AG08396 (cell line): ENCODE data around the gene PAFAH1B2.
"Not testable (repeated sequence)": the region's sequence is repeated elsewhere in the genome, so short reads cannot be mapped to it uniquely, and the experiment has no call there.

Experiments
- DNase-seq: peaks from one replicate; pipeline ENCODE4 v3.0.0; 2012; ENCODE audit warnings: low spot score, mixed read lengths

Gene PAFAH1B2

DNA sequence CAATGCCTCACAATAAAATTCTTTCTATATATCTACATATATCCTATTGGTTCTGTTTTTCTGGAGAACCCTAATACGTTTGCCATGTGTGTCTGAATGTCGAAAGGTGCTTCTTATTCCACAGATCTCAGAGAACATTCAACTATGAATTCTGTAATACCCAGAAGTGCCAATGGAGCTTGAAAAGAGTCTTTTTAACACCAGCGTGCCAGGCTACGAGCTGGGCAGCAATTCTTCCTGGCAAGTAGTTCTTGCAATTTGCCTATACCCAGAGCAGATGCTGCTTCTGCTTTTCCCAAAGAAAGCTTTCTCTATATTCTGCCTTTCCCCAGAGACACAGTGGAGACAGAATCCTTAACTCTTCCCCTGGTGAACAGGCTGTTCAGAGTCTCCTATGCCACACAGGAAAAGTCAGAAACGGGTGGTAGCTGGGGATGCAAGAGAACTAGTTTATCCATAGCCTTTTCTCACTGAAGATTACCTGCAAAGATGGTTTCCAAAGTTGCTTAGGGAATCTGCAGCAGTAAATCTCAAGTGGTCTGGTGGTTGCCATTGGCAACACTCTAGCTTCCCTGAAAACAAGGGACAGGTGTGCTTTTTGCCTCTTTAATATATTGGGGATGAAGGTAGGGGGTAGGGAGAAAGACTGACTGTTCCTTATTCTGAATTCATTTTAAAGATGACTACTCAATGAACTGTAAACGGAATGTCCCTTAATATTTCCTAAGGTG is 16.8 kb upstream of the PAFAH1B2 start:
- no peak for DNase-seq

- DNase-seq: no peak
These were observed 15.8 kb upstream of the PAFAH1B2 start for GRCh38 chr11:117128289-117128688.

DNA sequence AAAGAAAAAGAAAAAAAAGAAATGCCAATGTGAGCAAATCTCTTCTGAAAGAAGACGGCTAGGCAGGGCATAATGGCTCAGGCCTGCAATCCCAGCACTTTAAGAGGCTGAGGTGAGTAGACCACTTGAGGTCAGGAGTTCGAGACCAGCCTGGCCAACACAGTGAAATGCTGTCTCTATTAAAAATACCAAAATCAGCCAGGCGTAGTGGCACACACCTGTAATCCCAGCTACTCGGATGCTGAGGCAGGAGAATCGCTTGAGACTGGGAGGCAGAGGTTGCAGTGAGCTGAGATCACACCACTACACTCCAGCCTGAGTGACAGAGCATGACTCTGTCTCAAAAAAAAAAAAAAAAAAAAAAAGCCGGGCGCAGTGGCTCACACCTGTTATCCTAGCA is 13.7 kb upstream of the PAFAH1B2 start:
- not testable (repeated sequence) for DNase-seq

GRCh38 chr11:117130879-117131278 is 13.2 kb upstream of the PAFAH1B2 start:
- DNase-seq: no peak

GRCh38 chr11:117134431-117134830 is 9.7 kb upstream of the PAFAH1B2 start:
- DNase-seq: no peak

GRCh38 chr11:117134979-117135378 is 9.1 kb upstream of the PAFAH1B2 start:
- not testable (repeated sequence) for DNase-seq

DNA sequence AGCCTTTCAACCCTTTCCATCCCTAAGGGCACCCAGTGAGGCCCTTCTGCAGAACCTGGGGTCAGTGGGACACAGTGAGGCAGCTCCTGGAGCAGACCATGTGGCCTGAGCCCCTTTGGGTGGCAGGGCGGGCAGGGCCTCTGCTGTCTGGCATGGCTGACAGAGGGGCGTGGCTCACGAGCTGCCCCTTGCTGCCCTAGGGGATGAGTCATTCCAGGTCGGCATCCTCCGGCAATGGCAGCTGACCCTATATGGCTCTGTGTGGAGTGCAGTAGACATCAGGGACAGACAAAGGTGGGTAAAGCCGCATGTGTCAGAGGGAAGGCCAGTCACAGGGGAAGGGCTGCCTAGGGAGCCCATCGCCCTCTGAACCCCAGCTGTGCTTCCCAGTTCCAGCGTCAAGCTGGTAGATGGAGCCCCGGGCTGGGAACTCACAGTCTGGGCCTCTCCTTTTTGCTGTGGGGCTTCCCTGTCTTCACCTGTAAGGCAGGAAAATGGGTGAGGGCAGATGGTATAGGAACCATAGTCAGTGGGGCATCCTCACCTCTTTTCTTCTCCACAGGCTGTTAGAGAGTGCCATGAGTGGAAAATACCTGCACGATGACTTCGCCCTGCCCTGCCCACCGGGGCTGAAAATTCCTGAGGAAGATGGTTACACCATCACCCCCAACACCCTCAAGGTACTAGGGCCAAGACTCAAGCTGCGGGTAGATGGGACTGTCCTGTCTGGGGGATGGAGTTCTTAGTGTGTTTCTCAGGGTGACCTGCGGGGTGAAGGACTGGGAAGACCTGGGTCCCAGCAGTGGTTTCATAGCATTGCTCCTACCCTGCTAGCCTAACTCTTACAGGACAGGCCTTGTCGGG is 6.6 kb upstream of the PAFAH1B2 start:
- not testable (repeated sequence) for DNase-seq

GRCh38 chr11:117143390-117143789 is 697 bp upstream of the PAFAH1B2 start:
- DNase-seq: peak; percentile 63

- peak; percentile 83 for DNase-seq
These were observed 648 bp downstream of the PAFAH1B2 start for GRCh38 chr11:117144477-117145392.

DNA sequence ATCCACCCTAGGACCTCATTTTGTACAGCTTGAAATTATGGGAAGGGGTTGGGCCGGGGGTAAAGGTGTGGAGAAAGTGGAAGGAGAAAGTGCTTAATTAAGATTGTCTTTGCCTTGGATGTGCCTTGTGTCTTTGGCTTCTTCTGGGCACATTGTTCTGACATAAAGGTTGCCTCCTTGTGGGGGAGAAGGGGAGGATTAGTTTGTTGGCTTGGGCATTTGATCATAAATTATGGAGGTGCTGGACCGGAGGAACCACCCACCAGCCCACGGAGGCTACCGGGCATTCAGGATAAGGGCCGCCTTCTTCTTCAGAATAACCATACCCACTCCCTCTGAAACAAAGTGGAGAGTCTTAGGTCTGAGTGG is 1.3 kb downstream of the PAFAH1B2 start:
- DNase-seq: peak; percentile 56

GRCh38 chr11:117146521-117146920 is 2.4 kb downstream of the PAFAH1B2 start:
- DNase-seq: no peak

DNA sequence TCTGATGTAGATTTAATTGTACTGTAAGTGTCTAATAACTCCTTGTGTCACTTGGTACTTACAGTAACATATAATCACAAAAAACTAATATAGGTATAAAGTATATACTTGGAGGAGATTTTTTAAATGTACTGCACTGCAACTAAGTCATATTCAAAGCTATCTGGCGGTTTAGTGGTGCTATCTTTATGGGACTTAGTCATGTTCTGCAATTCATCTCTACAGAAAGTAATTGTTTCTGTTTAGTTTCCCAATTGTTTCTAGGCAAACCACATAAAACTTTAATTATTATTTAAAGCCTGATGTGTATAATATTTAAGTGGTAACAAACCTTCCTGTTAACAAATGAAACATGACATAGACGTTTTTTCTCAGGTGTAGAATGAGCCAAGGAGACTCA is 8.0 kb downstream of the PAFAH1B2 start:
- no peak for DNase-seq

DNA sequence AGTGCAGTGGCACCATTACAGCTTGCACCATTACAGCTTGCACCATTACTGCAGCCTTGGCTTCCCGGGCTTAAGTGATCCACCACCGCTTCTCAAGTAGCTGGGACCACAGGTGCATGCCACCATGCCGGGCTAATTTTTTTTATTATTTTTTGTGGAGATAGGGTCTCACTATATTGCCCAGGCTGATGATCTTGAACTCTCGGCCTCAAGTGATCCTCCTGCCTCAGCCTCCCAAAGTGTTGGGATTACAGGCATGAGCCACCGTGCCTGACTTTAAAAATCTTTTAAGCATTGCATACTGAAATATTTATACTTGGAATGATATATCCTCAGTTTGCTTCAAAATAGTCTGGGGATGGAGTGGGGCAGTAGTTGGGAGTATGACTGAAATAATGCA is 10.4 kb downstream of the PAFAH1B2 start:
- no peak for DNase-seq

- no peak for DNase-seq
These were observed 13.4 kb downstream of the PAFAH1B2 start for GRCh38 chr11:117157507-117157906.

DNA sequence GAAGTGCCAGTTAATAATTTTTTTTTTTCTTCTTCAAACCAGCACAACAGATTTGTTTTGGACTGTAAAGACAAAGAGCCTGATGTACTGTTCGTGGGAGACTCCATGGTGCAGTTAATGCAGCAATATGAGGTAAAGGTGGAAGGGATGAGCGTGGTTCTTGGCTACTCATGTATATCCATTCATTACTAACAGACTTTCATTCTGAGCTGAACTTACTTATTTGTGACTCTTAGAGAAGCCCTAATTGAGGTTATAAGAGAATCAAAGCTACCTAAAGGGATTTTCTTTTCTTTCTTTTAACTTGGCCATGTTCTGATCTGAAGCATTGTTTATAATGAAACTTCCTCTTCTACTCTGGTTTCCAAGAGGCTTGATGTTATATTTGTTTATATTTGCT is 15.8 kb downstream of the PAFAH1B2 start:
- DNase-seq: no peak

DNA sequence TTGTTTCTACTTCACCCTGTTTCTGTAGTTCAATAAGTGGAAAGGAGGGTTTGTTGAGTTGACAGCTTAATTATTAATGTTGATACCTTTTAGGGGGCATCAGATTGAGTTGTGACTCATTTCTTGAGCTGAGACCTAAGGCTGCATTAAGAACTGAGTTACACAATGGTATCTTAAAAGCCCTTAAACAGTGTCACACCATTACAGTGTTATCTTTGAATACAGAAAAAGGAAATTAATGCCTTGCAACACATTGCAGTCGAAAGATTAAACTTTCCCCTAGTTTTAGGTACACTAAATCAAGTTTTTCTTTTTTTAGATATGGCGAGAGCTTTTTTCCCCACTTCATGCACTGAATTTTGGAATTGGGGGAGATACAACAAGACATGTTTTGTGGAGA is 16.7 kb downstream of the PAFAH1B2 start:
- no peak for DNase-seq

DNA sequence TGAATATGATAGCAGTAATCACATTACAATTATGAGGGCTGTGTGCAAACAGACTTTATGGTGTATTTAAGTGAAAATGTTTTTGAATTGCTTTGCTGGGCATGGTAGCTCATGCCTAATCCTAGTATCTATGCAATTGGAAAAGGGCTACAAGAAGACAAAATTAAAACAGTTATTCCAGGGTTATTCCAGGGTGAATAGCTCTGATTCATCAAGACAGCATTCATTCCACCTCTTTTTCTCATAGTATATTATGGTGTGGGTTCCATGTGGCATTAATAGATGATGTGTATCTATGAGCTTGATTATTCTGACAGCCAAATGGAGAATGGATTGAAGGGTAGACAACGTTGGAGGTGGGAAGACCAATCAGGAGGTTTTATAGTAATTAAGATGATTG is 22.4 kb downstream of the PAFAH1B2 start:
- no peak for DNase-seq

DNA sequence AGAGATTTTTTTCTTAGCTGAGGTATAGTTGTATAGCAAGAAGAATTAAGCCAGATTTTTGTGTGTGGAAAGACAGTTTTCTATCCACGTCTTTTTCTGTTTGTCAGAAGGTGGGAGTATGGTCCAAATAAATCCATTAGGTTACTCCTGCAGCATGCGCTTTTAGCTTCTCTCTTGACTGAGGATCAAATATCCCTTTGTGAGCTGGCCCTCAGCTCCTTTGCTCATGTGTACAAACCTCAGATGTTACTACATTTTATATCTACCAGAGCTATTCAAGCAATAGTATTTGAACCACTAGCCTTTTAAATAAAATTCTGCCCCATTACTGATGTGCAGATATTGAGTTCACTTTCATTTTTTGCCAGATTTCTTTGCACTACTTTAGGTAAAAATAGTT is 25.6 kb downstream of the PAFAH1B2 start:
- no peak for DNase-seq

GRCh38 chr11:117170210-117170609 is 26.1 kb downstream of the PAFAH1B2 start:
- no peak for DNase-seq

GRCh38 chr11:117171007-117171403 is 26.9 kb downstream of the PAFAH1B2 start:
- no peak for DNase-seq

- DNase-seq: no peak
These were observed 27.4 kb downstream of the PAFAH1B2 start for GRCh38 chr11:117171404-117172061.
